IMR-90 (cell line): ENCODE results near the gene BUD23.

Experiments used
- CHD1 ChIP-seq: IDR thresholded peaks from 2 replicates; pipeline ENCODE4 v1.6.1; 2012; ENCODE audit warnings: low read depth, low read length, improper control_type of control experiment
- CTCF ChIP-seq: conservative IDR thresholded peaks from 2 replicates; pipeline ENCODE4 v1.5.1; 2012; ENCODE audit warnings: mild to moderate bottlenecking, low read depth, low read length, improper control_type of control experiment
- MAFK ChIP-seq: IDR thresholded peaks from 2 replicates; pipeline ENCODE4 v1.6.1; 2012; ENCODE audit warnings: low read depth, low read length, improper control_type of control experiment
- RFX5 ChIP-seq: IDR thresholded peaks from 2 replicates; pipeline ENCODE4 v1.8.0; 2012; ENCODE audit warnings: low read depth, mild to moderate bottlenecking, low read length, moderate library complexity

GRCh38 chr7:73740771-73741170 is 57.4 kb downstream of the BUD23 start:
- no peak for TF ChIP-seq CTCF
- TF ChIP-seq CHD1: no peak
- no peak for TF ChIP-seq MAFK
- no peak for TF ChIP-seq RFX5
